ENCODE data around the gene POLE4.

POLE4 gene

DNA sequence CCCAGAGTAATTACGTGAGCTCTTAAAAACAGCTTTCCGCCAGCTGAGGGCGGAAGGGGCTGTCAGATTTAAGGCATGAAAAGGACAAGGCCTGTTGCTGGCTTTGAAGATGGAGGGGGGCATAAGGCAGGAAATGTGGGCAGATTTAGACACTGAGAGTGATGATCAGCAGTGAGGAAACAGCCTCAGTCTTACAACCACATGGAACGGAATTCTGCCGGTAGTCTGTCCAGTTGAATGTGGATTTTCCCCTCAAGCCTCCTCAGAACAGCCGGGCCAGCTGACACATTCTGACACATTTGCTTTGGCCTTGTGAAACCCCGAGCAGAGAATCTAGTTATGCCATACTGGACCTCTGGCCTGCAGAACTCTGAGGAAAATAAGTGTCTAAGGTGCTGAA lies 16.6 kb downstream of the POLE4 start:
- no peaks in the 10 kb centered on the region for H3K27me3 ChIP-seq (ENCODE audit: insufficient read depth, poor library complexity, severe bottlenecking)
- DNase-seq (ENCODE audit: low spot score) = no peak
- TF ChIP-seq, protein P1, sequence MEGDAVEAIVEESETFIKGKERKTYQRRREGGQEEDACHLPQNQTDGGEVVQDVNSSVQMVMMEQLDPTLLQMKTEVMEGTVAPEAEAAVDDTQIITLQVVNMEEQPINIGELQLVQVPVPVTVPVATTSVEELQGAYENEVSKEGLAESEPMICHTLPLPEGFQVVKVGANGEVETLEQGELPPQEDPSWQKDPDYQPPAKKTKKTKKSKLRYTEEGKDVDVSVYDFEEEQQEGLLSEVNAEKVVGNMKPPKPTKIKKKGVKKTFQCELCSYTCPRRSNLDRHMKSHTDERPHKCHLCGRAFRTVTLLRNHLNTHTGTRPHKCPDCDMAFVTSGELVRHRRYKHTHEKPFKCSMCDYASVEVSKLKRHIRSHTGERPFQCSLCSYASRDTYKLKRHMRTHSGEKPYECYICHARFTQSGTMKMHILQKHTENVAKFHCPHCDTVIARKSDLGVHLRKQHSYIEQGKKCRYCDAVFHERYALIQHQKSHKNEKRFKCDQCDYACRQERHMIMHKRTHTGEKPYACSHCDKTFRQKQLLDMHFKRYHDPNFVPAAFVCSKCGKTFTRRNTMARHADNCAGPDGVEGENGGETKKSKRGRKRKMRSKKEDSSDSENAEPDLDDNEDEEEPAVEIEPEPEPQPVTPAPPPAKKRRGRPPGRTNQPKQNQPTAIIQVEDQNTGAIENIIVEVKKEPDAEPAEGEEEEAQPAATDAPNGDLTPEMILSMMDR (IDR thresholded peaks at IDR 0.05; ENCODE audit: poor library complexity, severe bottlenecking) = no peak
- no peaks in the 10 kb centered on the region for H3K9me3 ChIP-seq (ENCODE audit: severe bottlenecking)
- ATAC-seq (ENCODE audit: low read depth) = no peak
- no peaks in the 10 kb centered on the region for H3K36me3 ChIP-seq (ENCODE audit: low read depth)
- H3K4me1 ChIP-seq (ENCODE audit: insufficient read depth, poor library complexity, severe bottlenecking) = no peaks in the 10 kb centered on the region
- no peak overlapping the region for H3K27ac ChIP-seq (ENCODE audit: poor library complexity, severe bottlenecking)
- no peak overlapping the region for H3K4me3 ChIP-seq (ENCODE audit: severe bottlenecking)

DNA sequence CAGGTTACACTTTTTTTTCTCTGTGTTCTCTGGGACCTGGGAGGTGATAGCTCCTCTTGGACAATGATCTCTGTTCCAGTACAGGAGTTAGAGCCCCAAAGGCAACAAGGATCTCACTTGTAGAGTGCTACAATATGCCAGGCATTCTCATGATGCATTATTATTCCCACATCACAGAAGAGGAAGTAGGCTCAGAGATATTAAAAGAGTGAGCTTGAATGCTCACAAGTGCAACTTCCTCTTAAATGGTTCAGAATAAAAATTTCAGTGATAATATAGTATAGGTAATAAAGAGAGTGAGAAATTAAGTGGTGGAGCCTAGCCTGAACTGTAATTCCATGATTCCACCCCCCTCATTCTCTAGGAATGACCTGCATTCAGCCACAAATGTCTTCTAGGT lies 21.4 kb downstream of the POLE4 start:
- Histone ChIP-seq H3K27ac (ENCODE audit: poor library complexity, severe bottlenecking) (no peak overlapping the region), H3K27me3 (ENCODE audit: insufficient read depth, poor library complexity, severe bottlenecking) (no peaks in the 10 kb centered on the region), H3K9me3 (ENCODE audit: severe bottlenecking) (no peaks in the 10 kb centered on the region), H3K4me1 (ENCODE audit: insufficient read depth, poor library complexity, severe bottlenecking) (no peaks in the 10 kb centered on the region), H3K4me3 (ENCODE audit: severe bottlenecking) (no peak overlapping the region), H3K36me3 (ENCODE audit: low read depth) (no peaks in the 10 kb centered on the region)
- TF ChIP-seq, protein P1 (IDR thresholded peaks at IDR 0.05; ENCODE audit: poor library complexity, severe bottlenecking) = no peak
- DNase-seq (ENCODE audit: low spot score) (no peak), ATAC-seq (ENCODE audit: low read depth) (no peak)

DNA sequence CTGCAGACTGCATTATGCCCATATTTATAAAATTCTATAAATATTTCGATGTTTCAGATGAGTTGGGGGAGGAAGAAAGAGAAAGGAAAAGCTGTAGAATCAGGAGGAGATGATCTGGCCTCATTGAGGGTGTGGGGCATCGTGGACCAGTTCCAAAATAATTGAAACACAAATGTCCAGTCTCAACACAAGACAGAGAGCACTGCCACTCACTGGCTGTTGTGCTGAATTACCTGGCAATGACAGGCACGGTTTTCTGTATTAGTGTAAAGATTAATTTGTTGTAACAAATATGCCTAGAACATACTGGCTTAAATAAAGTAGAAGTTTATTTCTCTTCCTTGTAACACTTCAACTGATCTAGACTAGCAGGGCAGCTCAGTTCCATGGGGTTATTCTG lies 24.1 kb downstream of the POLE4 start:
- TF ChIP-seq, protein P1 (IDR thresholded peaks at IDR 0.05; ENCODE audit: poor library complexity, severe bottlenecking) = peak; percentile 58
- DNase-seq (ENCODE audit: low spot score) (no peak), ATAC-seq (ENCODE audit: low read depth) (no peak)
- no peaks in the 10 kb centered on the region for H3K27me3 ChIP-seq (ENCODE audit: insufficient read depth, poor library complexity, severe bottlenecking)
- no peaks in the 10 kb centered on the region for H3K4me1 ChIP-seq (ENCODE audit: insufficient read depth, poor library complexity, severe bottlenecking)
- no peaks in the 10 kb centered on the region for H3K9me3 ChIP-seq (ENCODE audit: severe bottlenecking)
- H3K27ac ChIP-seq (ENCODE audit: poor library complexity, severe bottlenecking) = no peak overlapping the region
- H3K36me3 ChIP-seq (ENCODE audit: low read depth) = no peaks in the 10 kb centered on the region
- no peak overlapping the region for H3K4me3 ChIP-seq (ENCODE audit: severe bottlenecking)

DNA sequence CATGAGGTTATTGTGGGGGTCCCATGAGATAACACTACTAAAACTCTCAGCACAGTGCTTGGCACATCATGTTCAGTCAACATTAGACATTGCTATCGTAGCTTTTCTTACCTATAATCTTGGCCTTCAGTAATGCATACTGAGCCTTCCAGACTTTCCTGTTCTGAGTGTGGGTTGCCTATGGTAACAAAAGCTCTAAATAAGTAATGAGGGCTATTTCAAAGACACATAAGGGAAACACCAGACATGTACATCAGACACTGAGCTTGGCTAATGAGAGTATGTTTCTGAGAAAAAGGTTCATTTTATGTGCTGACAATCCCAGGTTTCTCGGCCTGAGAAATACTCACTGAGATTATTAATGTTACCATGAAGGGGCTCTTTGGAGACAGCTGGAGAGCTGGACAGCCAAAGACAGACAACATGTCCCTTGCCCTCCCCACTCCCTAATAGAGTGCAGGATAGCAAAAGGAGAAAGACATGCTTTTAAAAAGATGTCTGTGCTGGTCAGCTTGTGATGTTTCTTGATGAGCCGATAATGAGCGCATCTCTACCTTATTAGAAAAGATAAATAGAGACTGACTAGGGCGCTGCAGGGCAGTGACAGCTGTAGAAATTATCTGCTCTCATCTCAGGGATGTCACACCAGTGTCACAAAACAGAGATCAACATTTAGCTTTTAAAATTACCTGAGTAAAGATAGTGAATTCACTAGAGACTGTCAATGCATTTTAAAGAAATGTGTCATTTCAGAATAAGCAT lies 25.4 kb downstream of the POLE4 start:
- no peaks in the 10 kb centered on the region for H3K9me3 ChIP-seq (ENCODE audit: severe bottlenecking)
- no peaks in the 10 kb centered on the region for H3K36me3 ChIP-seq (ENCODE audit: low read depth)
- H3K27me3 ChIP-seq (ENCODE audit: insufficient read depth, poor library complexity, severe bottlenecking) = no peaks in the 10 kb centered on the region
- no peak overlapping the region for H3K4me3 ChIP-seq (ENCODE audit: severe bottlenecking)
- TF ChIP-seq, protein P1 (IDR thresholded peaks at IDR 0.05; ENCODE audit: poor library complexity, severe bottlenecking) = no peak
- no peaks in the 10 kb centered on the region for H3K4me1 ChIP-seq (ENCODE audit: insufficient read depth, poor library complexity, severe bottlenecking)
- ATAC-seq (ENCODE audit: low read depth) (no peak), DNase-seq (ENCODE audit: low spot score) (no peak)
- no peak overlapping the region for H3K27ac ChIP-seq (ENCODE audit: poor library complexity, severe bottlenecking)

DNA sequence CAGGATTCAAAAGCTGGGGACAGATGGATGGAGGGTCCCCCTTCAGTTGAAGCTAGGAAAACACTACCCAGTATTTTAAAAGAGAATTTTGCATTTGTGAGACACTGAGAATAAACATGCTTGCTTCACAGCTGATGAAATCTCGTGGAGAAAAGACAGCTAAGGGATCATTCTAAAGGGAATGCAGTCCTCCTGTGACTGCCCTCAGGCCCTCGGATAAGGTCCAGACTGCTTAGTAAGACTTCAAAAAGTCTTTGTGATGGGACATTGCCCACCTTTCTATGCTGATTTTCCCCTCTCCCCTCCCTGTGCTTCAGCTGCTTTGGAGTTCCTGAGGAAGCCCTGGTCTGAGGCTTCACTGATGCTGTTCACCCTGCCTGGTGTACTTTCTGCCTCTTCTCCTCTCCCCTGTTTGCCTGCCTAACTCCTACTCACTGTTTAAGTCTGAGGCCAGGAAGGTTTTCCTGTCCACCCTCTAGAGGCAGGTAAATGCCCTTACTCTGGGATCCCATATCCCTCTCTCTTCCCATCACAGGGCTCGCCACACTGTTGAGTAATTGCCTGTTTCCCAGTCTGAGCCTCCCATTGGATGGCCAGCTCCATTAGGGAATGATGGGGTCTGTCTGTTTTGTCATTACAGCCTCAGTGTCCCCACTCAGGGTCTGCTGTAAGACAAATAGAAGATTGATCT lies 26.6 kb downstream of the POLE4 start:
- no peak for DNase-seq (ENCODE audit: low spot score)

More for the DNA sequence above, 26.6 kb downstream of the POLE4 start:
- TF ChIP-seq, protein P1 (IDR thresholded peaks at IDR 0.05; ENCODE audit: poor library complexity, severe bottlenecking) = no peak
- H3K9me3 ChIP-seq (ENCODE audit: severe bottlenecking) = no peaks in the 10 kb centered on the region
- no peak overlapping the region for H3K27ac ChIP-seq (ENCODE audit: poor library complexity, severe bottlenecking)
- H3K36me3 ChIP-seq (ENCODE audit: low read depth) = no peaks in the 10 kb centered on the region
- no peak overlapping the region for H3K4me3 ChIP-seq (ENCODE audit: severe bottlenecking)
- no peaks in the 10 kb centered on the region for H3K27me3 ChIP-seq (ENCODE audit: insufficient read depth, poor library complexity, severe bottlenecking)
- ATAC-seq (ENCODE audit: low read depth) = no peak
- no peaks in the 10 kb centered on the region for H3K4me1 ChIP-seq (ENCODE audit: insufficient read depth, poor library complexity, severe bottlenecking)

Measured in RWPE2 (cell line).